ENCODE results near the gene CYCS.

DNA sequence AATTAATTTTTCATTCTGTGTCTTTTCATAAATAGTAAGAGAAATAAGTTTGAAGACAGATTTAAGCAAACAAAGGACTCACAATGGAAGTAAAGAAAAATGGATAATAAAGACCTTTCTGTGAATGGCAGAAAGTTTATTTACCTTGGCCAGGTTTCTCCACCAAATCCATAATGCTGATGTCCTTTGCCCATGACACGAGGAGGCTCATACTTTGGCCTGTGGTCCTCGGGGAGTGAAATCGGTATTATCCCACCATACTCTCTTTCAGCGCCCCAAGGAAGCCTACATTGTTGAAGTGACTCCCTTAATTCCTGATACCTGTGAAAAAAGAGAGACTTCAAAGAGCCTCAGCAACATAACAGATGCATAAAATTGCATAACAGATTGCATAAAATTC lies 43.1 kb upstream of the CYCS start:
- TF ChIP-seq SUZ12 (IDR thresholded peaks at IDR 0.05; ENCODE audit: extremely low read depth, insufficient read depth, insufficient read length) = no peak
- no peak for TF ChIP-seq ZNF274 (IDR thresholded peaks at IDR 0.05; ENCODE audit: low read depth, low read length)
- no peak for TF ChIP-seq YY1 (IDR thresholded peaks at IDR 0.05; ENCODE audit: insufficient read depth, insufficient read length)
